Epithelial cell of proximal tubule (primary cell): Measurements from ENCODE around the gene ARHGDIA. TPM values are rescaled to one million over a fixed set of nuclear protein-coding genes. Genes with fewer than 3 reads are reported as not detected.
A peak's percentile ranks its signal among the peaks of the same experiment; 100 is the strongest.

Experiments used
- DNase-seq: peaks from one replicate; pipeline ENCODE4 v3.0.0-alpha.2; 2011; ENCODE audit warnings: low read depth
- H3K4me3 ChIP-seq: 2 replicates; pipeline ENCODE4 v1.5.1; 2011; ENCODE audit warnings: low read depth, mild to moderate bottlenecking, low read length
- total RNA-seq: library from RNA; depleted of rRNA; stranded (reverse); fragments of >200 nt; gene quantifications from 2 replicates; pipeline ENCODE4 v1.2.3, GENCODE V29; 2015
- TF ChIP-seq, protein P1 (sequence below): conservative IDR thresholded peaks from 2 replicates; pipeline ENCODE4 v1.5.1; 2012; ENCODE audit warnings: low read depth, mild to moderate bottlenecking, low read length

Gene ARHGDIA
- total RNA-seq, 1 donor from 2014 or later: 272 TPM

DNA sequence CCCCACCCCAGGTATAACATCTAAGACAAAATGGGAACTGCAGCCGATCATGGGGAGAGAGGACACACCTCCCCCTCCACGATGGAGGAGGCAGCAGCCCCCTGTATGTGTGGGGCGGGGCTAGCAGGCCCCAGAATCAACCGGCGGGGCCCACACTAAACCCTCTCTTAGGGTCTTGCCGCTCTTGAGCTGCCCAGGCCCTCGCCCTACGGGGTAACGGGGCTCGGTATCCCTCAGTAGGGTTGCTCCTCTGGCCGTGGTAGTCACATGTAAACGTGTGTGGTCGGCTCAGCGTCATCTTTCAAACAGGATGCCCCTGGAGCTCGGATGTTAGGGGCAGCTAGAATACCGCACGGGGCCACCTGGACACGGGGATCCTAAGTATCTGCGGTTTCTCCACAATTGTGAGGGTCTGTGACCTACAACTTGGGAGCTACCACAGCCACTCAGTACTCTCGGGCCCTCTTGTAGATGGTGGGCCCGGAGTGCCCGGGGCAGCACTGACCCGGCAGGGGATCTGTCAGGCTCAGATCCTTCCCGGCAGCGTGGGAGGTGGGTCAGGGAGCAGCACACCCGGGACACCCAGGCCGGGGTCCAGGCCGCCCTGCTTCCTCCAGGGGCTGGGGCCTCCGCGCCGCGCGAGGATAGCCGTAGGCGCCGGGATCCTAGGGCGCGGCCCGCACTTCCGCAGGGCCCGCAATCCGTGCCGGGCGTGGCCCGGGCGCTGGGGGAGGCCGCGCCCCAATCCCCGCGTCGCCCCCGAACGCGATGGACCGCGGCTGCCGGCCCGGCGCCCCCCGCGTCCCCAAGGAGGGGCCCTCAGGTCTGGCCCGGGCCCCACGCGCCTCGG, 781 bp downstream of the ARHGDIA start:
- peak overlapping the region; percentile 85 for H3K4me3 ChIP-seq
- TF ChIP-seq, protein P1, sequence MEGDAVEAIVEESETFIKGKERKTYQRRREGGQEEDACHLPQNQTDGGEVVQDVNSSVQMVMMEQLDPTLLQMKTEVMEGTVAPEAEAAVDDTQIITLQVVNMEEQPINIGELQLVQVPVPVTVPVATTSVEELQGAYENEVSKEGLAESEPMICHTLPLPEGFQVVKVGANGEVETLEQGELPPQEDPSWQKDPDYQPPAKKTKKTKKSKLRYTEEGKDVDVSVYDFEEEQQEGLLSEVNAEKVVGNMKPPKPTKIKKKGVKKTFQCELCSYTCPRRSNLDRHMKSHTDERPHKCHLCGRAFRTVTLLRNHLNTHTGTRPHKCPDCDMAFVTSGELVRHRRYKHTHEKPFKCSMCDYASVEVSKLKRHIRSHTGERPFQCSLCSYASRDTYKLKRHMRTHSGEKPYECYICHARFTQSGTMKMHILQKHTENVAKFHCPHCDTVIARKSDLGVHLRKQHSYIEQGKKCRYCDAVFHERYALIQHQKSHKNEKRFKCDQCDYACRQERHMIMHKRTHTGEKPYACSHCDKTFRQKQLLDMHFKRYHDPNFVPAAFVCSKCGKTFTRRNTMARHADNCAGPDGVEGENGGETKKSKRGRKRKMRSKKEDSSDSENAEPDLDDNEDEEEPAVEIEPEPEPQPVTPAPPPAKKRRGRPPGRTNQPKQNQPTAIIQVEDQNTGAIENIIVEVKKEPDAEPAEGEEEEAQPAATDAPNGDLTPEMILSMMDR: no peak
- DNase-seq: no peak

DNA sequence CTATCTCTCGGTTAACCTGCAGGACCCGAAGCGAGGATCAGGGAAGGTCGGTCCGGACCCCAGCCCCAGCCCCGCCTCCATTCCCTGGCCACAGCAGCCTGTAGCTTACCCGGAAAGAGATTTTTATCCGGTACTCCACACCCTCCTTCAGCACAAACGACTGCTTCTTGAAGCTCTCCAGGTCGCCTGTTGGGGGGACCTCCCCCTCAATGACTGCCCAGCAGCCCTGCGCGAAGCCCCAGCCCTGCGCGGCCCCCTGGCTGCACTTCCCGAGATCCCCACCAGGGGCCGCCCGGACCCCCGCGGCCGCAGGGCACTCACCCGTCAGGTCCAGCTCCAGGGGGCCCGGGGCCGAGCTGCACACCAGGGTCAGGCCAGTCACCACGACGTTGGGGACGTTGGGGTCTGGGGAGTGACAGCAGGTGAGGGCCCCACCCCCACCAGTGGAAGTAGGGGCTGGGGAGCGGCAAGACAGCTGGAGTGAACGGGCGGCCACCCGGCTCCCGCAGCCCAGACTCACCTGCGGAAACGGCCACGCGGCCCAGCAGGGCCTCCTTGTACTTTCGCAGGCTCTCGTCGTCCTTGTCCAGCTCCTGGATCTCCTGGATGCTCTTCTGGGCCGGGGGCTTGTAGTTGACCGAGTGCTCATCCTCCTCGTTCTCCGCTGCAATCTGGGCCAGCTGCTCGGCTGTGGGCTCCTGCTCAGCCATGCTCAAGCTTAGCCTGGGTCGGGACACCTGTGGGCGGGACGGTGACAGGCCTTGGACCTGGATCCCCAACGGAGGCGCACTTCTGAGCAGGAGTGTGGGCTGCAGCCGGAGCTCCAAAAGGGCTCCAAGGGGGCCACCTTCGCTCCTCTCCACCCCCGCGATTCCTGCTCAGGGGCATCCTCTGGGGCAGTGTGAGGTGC, 1.7 kb downstream of the ARHGDIA start:
- no peak for DNase-seq
- TF ChIP-seq, protein P1: peak; percentile 68
- peak overlapping the region; percentile 85 for H3K4me3 ChIP-seq

DNA sequence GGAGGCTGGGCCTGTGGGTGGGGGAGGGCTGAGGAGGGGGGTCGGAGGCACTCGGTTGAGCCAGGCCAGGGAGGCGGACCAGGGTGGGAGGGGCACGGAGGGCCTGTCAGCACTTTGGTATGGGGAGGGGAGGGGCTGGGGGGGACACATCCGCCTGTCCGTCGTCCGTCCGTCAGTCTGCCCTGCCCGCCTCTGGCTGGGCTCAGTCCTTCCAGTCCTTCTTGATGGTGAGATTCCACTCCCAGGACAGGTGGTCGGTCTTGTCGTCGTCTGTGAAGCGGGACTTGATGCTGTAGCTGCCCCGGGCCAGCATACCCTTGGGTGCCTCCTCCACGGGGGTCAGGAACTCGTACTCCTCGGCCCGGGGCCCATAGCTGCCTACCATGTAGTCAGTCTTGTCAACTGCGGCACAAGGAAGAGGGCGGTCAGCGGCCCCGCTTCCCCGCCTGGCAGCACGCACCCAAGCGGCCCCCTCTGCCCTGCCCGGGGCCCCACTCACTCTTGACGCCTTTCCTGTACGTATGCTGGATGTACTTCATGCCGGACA, 2.4 kb downstream of the ARHGDIA start:
- no peak for DNase-seq
- peak overlapping the region; percentile 85 for H3K4me3 ChIP-seq
- TF ChIP-seq, protein P1: no peak

DNA sequence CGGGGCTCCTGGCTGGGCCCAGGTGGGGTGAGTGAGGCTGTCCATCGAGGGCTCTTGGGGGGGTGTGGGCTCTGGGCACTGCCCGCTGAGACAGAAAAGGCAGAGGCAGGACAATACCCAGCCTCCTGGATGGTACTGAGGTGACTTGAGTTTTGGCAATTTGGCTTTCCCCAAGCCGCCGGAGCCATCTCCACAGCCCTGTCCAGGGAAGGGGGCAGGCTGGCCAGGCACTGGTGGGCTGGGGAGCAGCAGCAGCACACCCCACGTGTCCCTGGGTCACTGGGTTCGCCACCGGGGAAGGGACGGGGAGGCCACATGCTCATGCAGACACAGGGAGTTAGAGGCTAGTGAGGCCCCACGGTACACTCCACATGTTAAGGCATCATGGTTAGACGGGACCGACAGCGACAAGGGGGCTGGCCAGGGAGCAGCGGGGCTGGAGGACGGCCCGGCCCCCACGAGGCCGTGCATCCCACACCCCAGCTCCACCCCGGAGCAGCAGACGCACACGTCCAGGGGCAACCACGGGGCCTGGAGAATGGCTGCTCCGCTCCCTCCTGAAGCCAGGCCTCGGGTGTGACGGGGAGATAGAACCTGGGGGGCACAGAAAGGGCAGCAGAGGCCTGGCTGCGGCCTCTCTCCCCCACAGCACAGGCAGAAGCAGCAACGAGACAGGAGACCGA, 3.0 kb downstream of the ARHGDIA start:
- H3K4me3 ChIP-seq: no peak overlapping the region
- TF ChIP-seq, protein P1: no peak
- DNase-seq: no peak

DNA sequence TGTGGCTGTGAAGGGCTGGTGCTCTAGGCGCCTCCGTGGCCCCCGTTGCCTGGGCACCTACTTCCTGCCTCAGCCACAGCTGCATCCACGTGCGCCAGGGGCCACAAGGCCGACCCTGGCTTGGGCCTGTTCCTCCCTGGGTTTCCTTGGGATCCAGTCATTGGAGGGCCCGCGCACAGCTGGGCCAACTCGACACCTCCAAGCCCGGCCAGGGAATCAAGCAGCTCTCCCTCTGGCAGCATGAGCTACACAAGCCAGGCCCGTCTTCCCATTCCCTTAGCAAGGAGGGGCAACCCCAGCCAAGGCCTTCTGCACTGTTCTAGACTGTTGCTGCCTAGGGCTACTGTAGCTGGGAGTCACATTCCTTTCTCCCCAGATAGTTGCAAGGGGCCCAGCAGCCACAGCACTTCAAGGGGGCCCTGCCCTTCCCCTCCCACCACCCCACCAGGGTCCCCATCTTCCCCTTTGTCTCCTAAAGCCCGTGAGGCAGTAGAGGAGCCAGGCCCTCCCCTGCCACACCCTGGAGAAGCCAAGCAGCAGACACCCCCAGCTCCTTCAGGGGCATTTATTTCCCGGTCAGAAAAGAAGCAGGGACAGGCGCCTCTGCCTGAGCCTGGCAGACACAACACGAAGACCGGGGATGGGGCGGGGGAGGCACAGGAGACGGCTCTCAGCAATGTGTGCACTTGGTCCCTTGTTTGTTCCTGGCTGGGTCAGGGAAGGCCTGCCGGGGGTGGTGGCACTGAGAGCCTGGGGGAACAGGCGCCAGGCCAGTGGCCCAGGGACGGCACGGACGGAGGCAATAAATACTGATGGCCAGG, 3.8 kb downstream of the ARHGDIA start:
- no peak for DNase-seq
- H3K4me3 ChIP-seq: no peak overlapping the region
- TF ChIP-seq, protein P1: no peak
